GM12891 (cell line): ENCODE results near the gene MIEF1.

ENCODE experiments used
- PAX5 ChIP-seq: IDR thresholded peaks from 2 replicates; pipeline ENCODE4 v1.6.1; 2011; ENCODE audit warnings: low read length, moderate library complexity, mild to moderate bottlenecking; ENCODE audit not compliant: insufficient read depth, severe bottlenecking
- POLR2A ChIP-seq: IDR thresholded peaks from 2 replicates; pipeline ENCODE4 v1.6.1; 2011; ENCODE audit warnings: low read depth, low read length, control low read depth
- POLR2AphosphoS5 ChIP-seq: IDR thresholded peaks from 2 replicates; pipeline ENCODE4 v1.6.1; 2011; ENCODE audit warnings: low read depth, low read length, control low read depth
- POU2F2 ChIP-seq: IDR thresholded peaks from 2 replicates; pipeline ENCODE4 v1.6.1; 2011; ENCODE audit warnings: low read depth, mild to moderate bottlenecking, control low read depth, low read length, moderate library complexity
- SPI1 ChIP-seq: IDR thresholded peaks from 2 replicates; pipeline ENCODE4 v1.6.1; 2011; ENCODE audit warnings: low read depth, low read length, control low read depth
- TAF1 ChIP-seq: IDR thresholded peaks from 2 replicates; pipeline ENCODE4 v1.6.1; 2011; ENCODE audit warnings: low read depth, low read length, control low read depth

DNA sequence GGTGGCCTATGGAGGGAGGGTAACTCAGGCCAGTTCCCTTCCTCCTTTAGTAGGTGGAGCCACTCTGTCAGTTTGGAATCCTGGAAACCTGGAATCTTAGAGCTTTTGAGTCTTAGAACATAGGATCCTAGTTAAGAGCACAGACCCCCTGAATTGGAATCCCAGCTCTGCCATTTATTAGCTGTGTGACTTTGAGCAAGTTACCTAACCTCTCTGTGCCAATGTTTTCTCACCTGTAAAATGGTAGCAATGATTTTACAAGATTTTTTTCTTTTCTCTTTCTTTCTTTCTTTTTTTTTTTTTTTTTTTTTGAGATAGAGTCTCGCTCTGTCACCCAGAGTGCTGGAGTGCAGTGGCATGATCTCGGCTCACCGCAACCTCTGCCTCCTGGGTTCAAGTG is 51.3 kb downstream of the MIEF1 start:
- TF ChIP-seq POLR2A (no peak), POLR2AphosphoS5 (no peak), TAF1 (no peak), SPI1 (no peak), PAX5 (no peak), POU2F2 (no peak)
